K562 (cell line): Measurements from ENCODE around the gene BCL3. TPM values are rescaled to one million over a fixed set of nuclear protein-coding genes. Genes with fewer than 3 reads are reported as not detected.
A peak's percentile ranks its signal among the peaks of the same experiment; 100 is the strongest.

Experiments
- ATAC-seq: fragments of 200-7000 bp; cut with Tn5 transposase; 3 replicates; pipeline ENCODE4 v1.9.1; 2020; ENCODE audit warnings: moderate library complexity
- BruUV-seq: library from RNA; stranded (reverse); fragments of 400-500 nt; replicated peaks from 2 replicates; lab custom pipeline; 2021; lab: Mats Ljungman, UMichigan
- CTCF ChIA-PET: fragments of 300-600 bp; formaldehyde crosslinking; extraction: SDS; loops from one replicate; lab custom pipeline; 2021; ENCODE audit warnings: low intra/inter-chr PET ratio; lab: Yijun Ruan, JAX
- POLR2A ChIA-PET: fragments of 300-600, 350-650 bp; sonication (Branson Sonifier 250); formaldehyde crosslinking; extraction: SDS; loops from one replicate; lab custom pipeline; 2021; ENCODE audit warnings: antibody characterized with exemption, inconsistent platforms; lab: Yijun Ruan, JAX
- DNase-seq, 4 experiments: peaks; one replicate each; pipeline versions ENCODE4 v3.0.0 to v3.0.0-alpha.2; 2011 to 2018; ENCODE audit warnings: low spot score in 3 of 4, mixed read lengths in 3 of 4; ENCODE audit errors: extremely low read depth in 1 of 4
- FAIRE-seq: peaks from 2 replicates; lab custom pipeline; 2011; peaks lifted over from hg19 to GRCh38; lab: Jason Lieb, UNC
- H2AFZ ChIP-seq: 2 replicates; pipeline ENCODE4 v1.6.0; 2011; ENCODE audit warnings: low read depth, low read length, control low read depth, inconsistent platforms
- H3K27ac ChIP-seq: fragments of 200-600 bp; 3 replicates; pipeline ENCODE4 v1.8.0; 2011; ENCODE audit warnings: low read depth, mild to moderate bottlenecking, control low read depth, inconsistent platforms, low read length, moderate library complexity, mixed read lengths; ENCODE audit errors: extremely low read depth
- H3K27me3 ChIP-seq, 2 experiments: fragments of 300-600 bp in 1 of 2; 2 replicates in 1 of 2; 3 replicates in 1 of 2; pipeline versions ENCODE4 v1.6.0 to v1.8.0; 2011; ENCODE audit warnings: inconsistent platforms in 2 of 2, low read length in 2 of 2, mild to moderate bottlenecking in 1 of 2, mixed read lengths in 1 of 2, moderate library complexity in 1 of 2; ENCODE audit not compliant: control insufficient read depth in 2 of 2, insufficient read depth in 2 of 2
- H3K36me3 ChIP-seq: fragments of 300-600 bp; 3 replicates; pipeline ENCODE4 v1.8.0; 2011; ENCODE audit warnings: mild to moderate bottlenecking, low read length, inconsistent platforms; ENCODE audit not compliant: control insufficient read depth, insufficient read depth
- H3K4me1 ChIP-seq, 2 experiments: fragments of 200-600 bp in 1 of 2; replicated peaks in 1 of 2; 2 replicates in 1 of 2; 3 replicates in 1 of 2; pipeline versions ENCODE4 v1.5.1 to v1.8.0; 2011; ENCODE audit warnings: inconsistent platforms in 2 of 2, low read length in 2 of 2, mild to moderate bottlenecking in 1 of 2, mixed read lengths in 1 of 2, moderate library complexity in 1 of 2; ENCODE audit not compliant: control insufficient read depth in 2 of 2, insufficient read depth in 2 of 2
- H3K4me2 ChIP-seq: 2 replicates; pipeline ENCODE4 v1.6.1; 2011; ENCODE audit warnings: low read length, control low read depth, inconsistent platforms, mixed read lengths; ENCODE audit not compliant: insufficient read depth
- H3K4me3 ChIP-seq: fragments of 200-600 bp; sonication (generic), shearing (Covaris generic); 2 replicates; pipeline ENCODE4 v1.5.1; 2016; ENCODE audit warnings: control low read depth, inconsistent platforms
- H3K79me2 ChIP-seq: fragments of 200-600 bp; 3 replicates; pipeline ENCODE4 v1.8.0; 2011; ENCODE audit warnings: low read length, inconsistent platforms; ENCODE audit not compliant: control insufficient read depth, insufficient read depth
- H3K9ac ChIP-seq, 2 experiments: 2 replicates each; pipeline versions ENCODE4 v1.6.0 to v1.6.1; 2011; ENCODE audit warnings: low read depth in 2 of 2, low read length in 2 of 2, control low read depth in 1 of 2, inconsistent platforms in 1 of 2, mild to moderate bottlenecking in 1 of 2, mixed read lengths in 1 of 2; ENCODE audit not compliant: insufficient read depth in 1 of 2
- H3K9me1 ChIP-seq: one replicate; pipeline ENCODE4 v1.6.0; 2011; ENCODE audit warnings: inconsistent platforms, mild to moderate bottlenecking, low read length, moderate library complexity; ENCODE audit not compliant: control insufficient read depth, insufficient read depth
- H3K9me3 ChIP-seq: replicated peaks from 2 replicates; pipeline ENCODE4 v1.5.1; 2011; ENCODE audit warnings: low read depth, low read length, inconsistent platforms; ENCODE audit not compliant: control insufficient read depth, insufficient read depth
- H4K20me1 ChIP-seq: replicated peaks from 2 replicates; pipeline ENCODE4 v1.6.1; 2011; ENCODE audit warnings: low read length, inconsistent platforms, mixed read lengths; ENCODE audit not compliant: control insufficient read depth, insufficient read depth
- ARID1B ChIP-seq: fragments of 450-650 bp; IDR thresholded peaks from 2 replicates; pipeline ENCODE4 v1.6.1; 2016; ENCODE audit warnings: antibody characterized with exemption, mild to moderate bottlenecking, inconsistent platforms
- CAMTA2 ChIP-seq: fragments of 250-450 bp; sonication (Bioruptor Pico); conservative IDR thresholded peaks from 2 replicates; pipeline ENCODE4 v1.5.1; 2022
- ETS2 ChIP-seq: IDR thresholded peaks from 2 replicates; pipeline ENCODE4 v1.6.1; 2016; ENCODE audit warnings: borderline replicate concordance, missing genetic modification characterization, mild to moderate bottlenecking, moderate library complexity, missing compliant biosample characterization; ENCODE audit not compliant: poor library complexity, severe bottlenecking
- GATAD2B ChIP-seq: fragments of 450-650 bp; IDR thresholded peaks from 2 replicates; pipeline ENCODE4 v1.6.1; 2017; ENCODE audit warnings: mild to moderate bottlenecking, borderline replicate concordance
- L3MBTL2 ChIP-seq: fragments of 450-650 bp; IDR thresholded peaks from 2 replicates; pipeline ENCODE4 v1.6.1; 2016; ENCODE audit warnings: mild to moderate bottlenecking, moderate library complexity
- TAF15 ChIP-seq: fragments of 200-400 bp; formaldehyde crosslinking; IDR thresholded peaks from 2 replicates; pipeline ENCODE4 v1.6.1; 2017; ENCODE audit warnings: mild to moderate bottlenecking, low read depth, low read length, moderate library complexity
- ZNF668 ChIP-seq: fragments of 250-450 bp; sonication (Bioruptor Pico); IDR thresholded peaks from 2 replicates; pipeline ENCODE4 v1.8.0; 2022; ENCODE audit warnings: mild to moderate bottlenecking, inconsistent platforms
- WGBS: fragments of 100-300 bp; shearing (Covaris generic); methylation state at CpG from one replicate; pipeline ENCODE4 v1.1.6; 2016; ENCODE audit warnings: low coverage, mixed read lengths; ENCODE audit not compliant: insufficient coverage; ENCODE audit errors: missing lambda C conversion rate; 5-methylcytosine and 5-hydroxymethylcytosine counted together
- in situ Hi-C: fragments of 300-500 bp; cut with MboI; formaldehyde crosslinking; loops from 4 replicates; pipeline ENCODE4 v1.15.0; 2018; ENCODE audit warnings: inconsistent platforms, mixed read lengths
- intact Hi-C: fragments of 100-400 bp; cut with micrococcal nuclease; formaldehyde crosslinking; loops from 2 replicates; pipeline ENCODE4 v1.14.2; 2022
- polyA plus RNA-seq, 8 experiments: library from polyadenylated mRNA; depleted of rRNA in 4 of 8; stranded (reverse) in 5 of 8; unstranded in 3 of 8; fragments of >200 nt; fragmentation: Nextera tagmentation in 2 of 8; fragmentation: Illumina TruSeq in 1 of 8; extraction: Ambion mirVana in 2 of 8; extraction: Trizol in 1 of 8; gene quantifications; 2 replicates each; pipeline versions ENCODE4 v1.2.1 to v1.2.3, GENCODE V29; 2011 to 2014; ENCODE audit warnings: inconsistent platforms in 1 of 8, missing spikeins in 1 of 8
- total RNA-seq, 7 experiments: library from RNA; depleted of rRNA in 6 of 7; stranded (reverse); fragments of >200 nt in 6 of 7; fragmentation: Illumina TruSeq in 2 of 7; extraction: Trizol in 2 of 7; gene quantifications; 2 replicates each; pipeline versions ENCODE4 v1.2.1 to v1.2.3, GENCODE V29; 2011 to 2021; ENCODE audit warnings: low replicate concordance in 1 of 7
- TF ChIP-seq, protein P1 (sequence below): sonication (generic); formaldehyde crosslinking; IDR thresholded peaks from 2 replicates; pipeline ENCODE4 v1.8.0; 2022; ENCODE audit warnings: mild to moderate bottlenecking, missing genetic modification reagents
- TF ChIP-seq, protein P2 (sequence below): fragments of 200-800 bp; sonication (Bioruptor generic); IDR thresholded peaks from 2 replicates; pipeline ENCODE4 v1.6.1; 2017; ENCODE audit warnings: missing genetic modification characterization, missing compliant biosample characterization
- TF ChIP-seq, protein P3 (sequence below): sonication (generic); formaldehyde crosslinking; IDR thresholded peaks from 2 replicates; pipeline ENCODE4 v1.5.0; 2020; ENCODE audit warnings: missing genetic modification reagents
- TF ChIP-seq, protein P4 (sequence below): fragments of 450-650 bp; IDR thresholded peaks from 2 replicates; pipeline ENCODE4 v1.6.1; 2018; ENCODE audit not compliant: partially characterized antibody

The BCL3 gene
- total and polyA plus RNA-seq, 9 of the 15 experiments (the other 6 are each of a cell fraction or from before 2014, with no cell fraction given) = 0.03 to 2.4 (median 0.50) TPM; not detected in 1

DNA sequence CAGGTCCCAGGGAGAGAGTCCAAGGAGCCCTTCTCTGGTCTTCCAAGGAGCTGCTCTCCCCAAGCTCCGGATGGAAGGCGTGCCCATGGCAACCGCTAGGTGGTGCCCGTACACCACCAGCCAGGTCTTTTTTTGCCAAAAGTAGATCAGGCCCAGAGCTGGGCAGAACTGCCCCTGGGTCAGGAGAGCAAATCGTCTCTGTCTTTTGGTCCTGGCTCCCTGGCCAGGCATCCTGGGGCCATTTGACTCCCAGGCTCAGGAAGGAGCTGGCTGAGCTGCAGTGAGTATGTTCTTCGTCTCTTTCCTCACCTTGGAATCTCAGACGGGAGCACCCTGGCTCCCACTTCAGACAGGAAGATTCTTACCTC is 24.6 kb upstream of the BCL3 start:
- no peak overlapping the region for H3K4me3 ChIP-seq
- peak overlapping the region in 1 of 2 experiments; percentile 41; a peak in 1 of 4 replicates for H3K9ac ChIP-seq
- H4K20me1 ChIP-seq = no peaks in the 10 kb centered on the region
- no peak overlapping the region for H3K27ac ChIP-seq
- ChIA-PET POLR2A (interaction anchor here (0.6 to 2.3 kb wide), 13 partner anchors 9 to 555 kb away, joined by 3 to 16 read pairs (median 3); no protein-coding TSS in a partner anchor), CTCF (interaction anchor here (0.6 to 1.9 kb wide), 8 partner anchors 35 to 538 kb away, joined by 3 to 34 read pairs (median 4); partner anchors contain the start of genes BCAM and NECTIN2)
- FAIRE-seq = peak; percentile 88
- BruUV-seq = no TSS peak
- no peaks in the 10 kb centered on the region for H3K36me3 ChIP-seq
- ATAC-seq = peak; percentile 94
- 20% methylated on average over 7 of the region's 7 CpGs for WGBS
- peaks cover 20 to 23% of the 10 kb centered on the region in 2 experiments for H3K4me1 ChIP-seq
- H3K9me1 ChIP-seq = no peaks in the 10 kb centered on the region
- no peaks in the 10 kb centered on the region for H3K9me3 ChIP-seq
- intact Hi-C loops (loop anchor here (1.0 to 2.0 kb wide), 3 partner anchors 35 to 120 kb away; no protein-coding TSS in a partner anchor), in situ Hi-C loops (loop anchor here (5.0 kb wide), 2 partner anchors 43 to 152 kb away; no protein-coding TSS in a partner anchor)
- peak; percentile 83 to 88 (median 86) for DNase-seq
- H3K4me2 ChIP-seq = no peak overlapping the region
- H3K27me3 ChIP-seq = no peaks in the 10 kb centered on the region
- H2AFZ ChIP-seq = no peak overlapping the region
- no peaks in the 10 kb centered on the region for H3K79me2 ChIP-seq
- TF ChIP-seq, protein P1, sequence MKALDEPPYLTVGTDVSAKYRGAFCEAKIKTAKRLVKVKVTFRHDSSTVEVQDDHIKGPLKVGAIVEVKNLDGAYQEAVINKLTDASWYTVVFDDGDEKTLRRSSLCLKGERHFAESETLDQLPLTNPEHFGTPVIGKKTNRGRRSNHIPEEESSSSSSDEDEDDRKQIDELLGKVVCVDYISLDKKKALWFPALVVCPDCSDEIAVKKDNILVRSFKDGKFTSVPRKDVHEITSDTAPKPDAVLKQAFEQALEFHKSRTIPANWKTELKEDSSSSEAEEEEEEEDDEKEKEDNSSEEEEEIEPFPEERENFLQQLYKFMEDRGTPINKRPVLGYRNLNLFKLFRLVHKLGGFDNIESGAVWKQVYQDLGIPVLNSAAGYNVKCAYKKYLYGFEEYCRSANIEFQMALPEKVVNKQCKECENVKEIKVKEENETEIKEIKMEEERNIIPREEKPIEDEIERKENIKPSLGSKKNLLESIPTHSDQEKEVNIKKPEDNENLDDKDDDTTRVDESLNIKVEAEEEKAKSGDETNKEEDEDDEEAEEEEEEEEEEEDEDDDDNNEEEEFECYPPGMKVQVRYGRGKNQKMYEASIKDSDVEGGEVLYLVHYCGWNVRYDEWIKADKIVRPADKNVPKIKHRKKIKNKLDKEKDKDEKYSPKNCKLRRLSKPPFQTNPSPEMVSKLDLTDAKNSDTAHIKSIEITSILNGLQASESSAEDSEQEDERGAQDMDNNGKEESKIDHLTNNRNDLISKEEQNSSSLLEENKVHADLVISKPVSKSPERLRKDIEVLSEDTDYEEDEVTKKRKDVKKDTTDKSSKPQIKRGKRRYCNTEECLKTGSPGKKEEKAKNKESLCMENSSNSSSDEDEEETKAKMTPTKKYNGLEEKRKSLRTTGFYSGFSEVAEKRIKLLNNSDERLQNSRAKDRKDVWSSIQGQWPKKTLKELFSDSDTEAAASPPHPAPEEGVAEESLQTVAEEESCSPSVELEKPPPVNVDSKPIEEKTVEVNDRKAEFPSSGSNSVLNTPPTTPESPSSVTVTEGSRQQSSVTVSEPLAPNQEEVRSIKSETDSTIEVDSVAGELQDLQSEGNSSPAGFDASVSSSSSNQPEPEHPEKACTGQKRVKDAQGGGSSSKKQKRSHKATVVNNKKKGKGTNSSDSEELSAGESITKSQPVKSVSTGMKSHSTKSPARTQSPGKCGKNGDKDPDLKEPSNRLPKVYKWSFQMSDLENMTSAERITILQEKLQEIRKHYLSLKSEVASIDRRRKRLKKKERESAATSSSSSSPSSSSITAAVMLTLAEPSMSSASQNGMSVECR (CRISPR knock-in tag) = no peak
- TF ChIP-seq L3MBTL2 (0 out of 2 replicates have a peak, but pooled peaks have one; percentile 18), CAMTA2 (no peak), ETS2 (tag) (no peak), ZNF668 (CRISPR knock-in tag) (no peak), ARID1B (no peak), GATAD2B (no peak), TAF15 (no peak)
- TF ChIP-seq, protein P2, sequence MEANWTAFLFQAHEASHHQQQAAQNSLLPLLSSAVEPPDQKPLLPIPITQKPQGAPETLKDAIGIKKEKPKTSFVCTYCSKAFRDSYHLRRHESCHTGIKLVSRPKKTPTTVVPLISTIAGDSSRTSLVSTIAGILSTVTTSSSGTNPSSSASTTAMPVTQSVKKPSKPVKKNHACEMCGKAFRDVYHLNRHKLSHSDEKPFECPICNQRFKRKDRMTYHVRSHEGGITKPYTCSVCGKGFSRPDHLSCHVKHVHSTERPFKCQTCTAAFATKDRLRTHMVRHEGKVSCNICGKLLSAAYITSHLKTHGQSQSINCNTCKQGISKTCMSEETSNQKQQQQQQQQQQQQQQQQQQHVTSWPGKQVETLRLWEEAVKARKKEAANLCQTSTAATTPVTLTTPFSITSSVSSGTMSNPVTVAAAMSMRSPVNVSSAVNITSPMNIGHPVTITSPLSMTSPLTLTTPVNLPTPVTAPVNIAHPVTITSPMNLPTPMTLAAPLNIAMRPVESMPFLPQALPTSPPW (CRISPR knock-in tag) = peak; percentile 57
- TF ChIP-seq, protein P3, sequence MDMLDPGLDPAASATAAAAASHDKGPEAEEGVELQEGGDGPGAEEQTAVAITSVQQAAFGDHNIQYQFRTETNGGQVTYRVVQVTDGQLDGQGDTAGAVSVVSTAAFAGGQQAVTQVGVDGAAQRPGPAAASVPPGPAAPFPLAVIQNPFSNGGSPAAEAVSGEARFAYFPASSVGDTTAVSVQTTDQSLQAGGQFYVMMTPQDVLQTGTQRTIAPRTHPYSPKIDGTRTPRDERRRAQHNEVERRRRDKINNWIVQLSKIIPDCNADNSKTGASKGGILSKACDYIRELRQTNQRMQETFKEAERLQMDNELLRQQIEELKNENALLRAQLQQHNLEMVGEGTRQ (CRISPR knock-in tag) = no peak
- TF ChIP-seq, protein P4, sequence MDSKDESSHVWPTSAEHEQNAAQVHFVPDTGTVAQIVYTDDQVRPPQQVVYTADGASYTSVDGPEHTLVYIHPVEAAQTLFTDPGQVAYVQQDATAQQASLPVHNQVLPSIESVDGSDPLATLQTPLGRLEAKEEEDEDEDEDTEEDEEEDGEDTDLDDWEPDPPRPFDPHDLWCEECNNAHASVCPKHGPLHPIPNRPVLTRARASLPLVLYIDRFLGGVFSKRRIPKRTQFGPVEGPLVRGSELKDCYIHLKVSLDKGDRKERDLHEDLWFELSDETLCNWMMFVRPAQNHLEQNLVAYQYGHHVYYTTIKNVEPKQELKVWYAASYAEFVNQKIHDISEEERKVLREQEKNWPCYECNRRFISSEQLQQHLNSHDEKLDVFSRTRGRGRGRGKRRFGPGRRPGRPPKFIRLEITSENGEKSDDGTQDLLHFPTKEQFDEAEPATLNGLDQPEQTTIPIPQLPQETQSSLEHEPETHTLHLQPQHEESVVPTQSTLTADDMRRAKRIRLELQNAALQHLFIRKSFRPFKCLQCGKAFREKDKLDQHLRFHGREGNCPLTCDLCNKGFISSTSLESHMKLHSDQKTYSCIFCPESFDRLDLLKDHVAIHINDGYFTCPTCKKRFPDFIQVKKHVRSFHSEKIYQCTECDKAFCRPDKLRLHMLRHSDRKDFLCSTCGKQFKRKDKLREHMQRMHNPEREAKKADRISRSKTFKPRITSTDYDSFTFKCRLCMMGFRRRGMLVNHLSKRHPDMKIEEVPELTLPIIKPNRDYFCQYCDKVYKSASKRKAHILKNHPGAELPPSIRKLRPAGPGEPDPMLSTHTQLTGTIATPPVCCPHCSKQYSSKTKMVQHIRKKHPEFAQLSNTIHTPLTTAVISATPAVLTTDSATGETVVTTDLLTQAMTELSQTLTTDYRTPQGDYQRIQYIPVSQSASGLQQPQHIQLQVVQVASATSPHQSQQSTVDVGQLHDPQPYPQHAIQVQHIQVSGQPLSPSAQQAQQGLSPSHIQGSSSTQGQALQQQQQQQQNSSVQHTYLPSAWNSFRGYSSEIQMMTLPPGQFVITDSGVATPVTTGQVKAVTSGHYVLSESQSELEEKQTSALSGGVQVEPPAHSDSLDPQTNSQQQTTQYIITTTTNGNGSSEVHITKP = no peak
